ENCODE results near the gene ANKRD60.
A peak's percentile ranks its signal among the peaks of the same experiment; 100 is the strongest.

The ANKRD60 gene, protein sequence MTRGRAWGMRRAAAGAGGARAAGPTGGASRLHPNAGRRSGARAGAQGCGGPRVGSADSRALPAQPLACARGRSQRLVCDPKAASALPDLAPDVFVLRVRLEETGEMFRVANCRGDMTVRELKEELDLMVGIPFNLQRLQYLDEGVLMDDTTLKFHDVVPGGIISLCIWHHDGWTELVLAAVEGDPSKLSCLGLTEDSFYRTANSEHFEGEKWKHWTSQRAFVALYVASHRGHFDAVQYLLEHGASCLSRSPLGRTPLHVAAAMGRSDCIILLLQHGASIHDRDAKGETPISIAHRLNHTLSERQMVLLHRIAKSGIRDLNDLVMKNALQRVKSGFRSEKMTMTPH

DNA sequence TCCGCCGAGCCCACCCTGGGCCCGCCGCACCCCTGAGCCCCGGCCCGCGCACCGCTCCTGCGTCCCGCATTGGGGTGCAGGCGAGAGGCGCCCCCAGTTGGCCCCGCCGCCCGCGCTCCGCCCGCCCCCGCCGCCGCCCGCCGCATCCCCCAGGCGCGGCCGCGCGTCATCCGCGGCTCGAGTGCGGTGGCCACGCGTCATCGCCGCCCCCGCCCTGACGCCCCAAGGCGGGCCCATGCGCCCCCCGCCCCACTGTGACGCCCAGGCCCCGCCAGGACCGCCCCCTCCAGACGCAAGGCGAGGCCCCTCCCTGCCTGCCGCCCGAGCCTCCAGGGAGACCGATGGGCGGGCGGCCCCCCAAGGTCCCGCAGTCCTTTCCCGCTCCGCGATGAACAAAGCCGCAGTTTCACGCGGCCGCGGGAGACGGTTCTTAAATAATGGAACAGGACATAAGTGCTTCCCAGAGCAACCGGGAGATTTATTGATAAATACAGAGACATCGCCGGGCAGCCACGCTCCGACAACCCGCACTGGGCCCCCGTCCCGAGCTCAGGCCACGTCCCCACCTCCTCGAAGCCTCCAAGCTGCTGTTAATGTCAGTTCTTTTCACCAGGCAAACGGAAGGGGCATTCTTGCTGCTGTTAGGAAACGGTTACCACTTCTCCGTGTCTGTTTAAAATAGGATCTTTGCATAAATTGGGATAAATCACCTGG lies at the start of gene ANKRD60:
Gene ANKRD60, minus strand, starts transcription at position 170 of the 714 bp plus-strand sequence. Its CDS starts 0 bp downstream, at position 170.
- no peak for DNase-seq (ENCODE audit: low read depth in 3 of 3)

DNA sequence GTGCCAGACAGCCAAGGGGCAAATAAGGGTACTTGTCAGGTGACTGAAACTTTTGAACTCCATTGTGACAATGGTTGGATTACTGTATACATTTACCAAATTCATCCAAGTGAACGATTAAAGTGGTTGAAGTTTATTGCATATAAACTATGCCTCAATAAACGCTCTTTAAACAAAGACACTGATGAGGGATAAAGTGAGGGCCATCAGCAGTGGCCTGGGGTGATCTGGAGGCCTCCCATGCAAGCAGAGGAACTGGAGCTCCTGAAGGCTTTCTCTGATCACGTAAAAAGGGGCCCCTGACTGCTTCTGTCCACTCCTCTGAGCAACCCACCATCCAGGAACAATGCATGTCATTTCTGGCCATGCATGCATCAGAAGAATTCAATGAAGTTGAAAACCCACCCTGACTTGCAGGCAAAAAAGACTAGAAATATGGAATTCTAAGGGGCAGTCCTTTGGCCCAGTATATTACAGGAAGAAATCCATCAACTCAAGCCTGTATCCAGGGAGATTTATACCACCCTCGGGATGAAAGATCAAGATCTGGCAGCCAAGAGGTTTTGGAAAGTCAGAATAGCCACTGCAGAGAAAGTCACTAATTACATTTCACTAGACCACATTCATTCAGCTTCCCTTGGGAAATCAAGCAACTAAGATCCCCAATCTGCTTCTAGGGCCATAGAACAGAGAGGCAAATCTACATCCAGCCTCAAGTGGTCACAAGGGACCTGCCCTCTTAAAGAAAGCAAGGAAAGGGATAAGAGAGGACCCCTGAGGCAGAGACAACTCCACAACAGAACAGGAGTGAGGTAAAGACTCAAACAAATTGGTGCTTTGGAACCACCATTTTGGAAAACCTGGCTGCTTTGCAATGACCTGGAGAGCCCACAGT lies 49.4 kb upstream of the ANKRD60 start:
- DNase-seq (ENCODE audit: low read depth in 3 of 3): no peak

DNA sequence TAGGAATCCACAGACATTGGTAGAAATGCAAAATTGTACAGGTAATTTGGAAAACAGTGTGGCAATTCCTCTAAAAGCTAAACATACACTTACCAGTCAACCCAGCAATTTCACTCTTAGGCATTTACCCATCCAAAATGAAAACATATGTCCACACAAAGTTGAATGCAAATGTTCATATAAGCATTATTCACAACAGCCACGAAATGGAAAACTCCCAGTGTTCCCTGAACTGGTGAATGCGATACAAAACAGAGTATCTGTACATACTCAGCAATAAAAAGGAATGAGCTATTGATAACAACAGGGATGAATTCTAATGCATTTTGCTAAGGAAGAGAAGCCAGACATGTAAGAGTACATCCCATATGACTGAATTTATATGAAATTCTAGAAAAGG lies 48.7 kb upstream of the ANKRD60 start:
- no peak for DNase-seq (ENCODE audit: low read depth in 3 of 3)

DNA sequence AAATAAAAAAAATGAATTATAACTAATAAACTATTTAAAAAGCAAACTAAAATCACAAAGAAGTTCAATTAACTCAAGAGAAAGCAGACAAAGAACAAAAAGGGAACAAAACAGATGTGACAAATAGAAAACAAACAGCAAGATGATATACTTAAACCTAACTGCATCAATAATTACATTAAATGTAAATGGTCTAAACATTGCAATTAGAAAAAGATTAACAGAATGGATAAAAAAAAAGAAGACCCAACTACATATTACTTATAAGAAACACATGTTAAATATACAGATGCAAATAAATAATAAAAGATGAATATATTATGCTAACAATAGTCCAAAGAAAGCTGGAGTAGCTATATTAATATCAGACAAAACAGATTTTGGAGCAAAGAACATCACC lies 45.9 kb upstream of the ANKRD60 start:
- no peak for DNase-seq (ENCODE audit: low read depth in 3 of 3)

DNA sequence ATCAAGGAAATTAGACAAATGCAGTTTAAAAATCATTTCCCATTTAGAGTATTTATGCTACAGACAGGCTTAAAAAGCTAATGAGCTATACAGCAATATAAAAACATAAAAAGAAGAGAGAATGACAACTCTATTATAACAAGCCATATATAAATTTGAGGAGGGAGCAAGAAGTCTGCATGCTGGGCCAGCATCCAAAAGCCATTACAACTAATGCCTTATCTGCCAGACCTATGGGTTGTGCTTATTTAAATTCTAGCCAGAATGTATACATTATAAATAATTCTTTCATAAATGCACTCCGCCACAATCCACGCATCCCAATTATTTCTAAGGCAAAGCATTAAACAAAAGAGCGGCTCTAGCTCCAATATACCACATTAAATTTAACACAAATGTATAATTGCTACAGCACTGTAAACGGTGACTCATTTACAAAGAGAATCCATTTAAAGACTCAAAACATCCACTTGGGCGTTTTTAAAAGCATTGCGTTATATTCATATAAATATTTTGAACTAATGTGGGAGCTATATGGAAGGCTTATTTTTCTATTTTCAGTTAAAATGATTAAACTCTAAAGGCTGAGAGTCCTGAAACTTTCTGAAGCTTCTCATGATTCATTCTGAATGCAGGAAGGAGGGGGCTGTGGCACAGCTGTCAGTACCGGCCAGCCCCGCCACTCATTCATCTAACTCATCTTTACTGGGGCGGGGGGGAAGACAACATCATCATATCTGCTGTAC lies 43.3 kb upstream of the ANKRD60 start:
- peak; percentile 33 to 58 (median 49) for DNase-seq (ENCODE audit: low read depth in 3 of 3)

DNA sequence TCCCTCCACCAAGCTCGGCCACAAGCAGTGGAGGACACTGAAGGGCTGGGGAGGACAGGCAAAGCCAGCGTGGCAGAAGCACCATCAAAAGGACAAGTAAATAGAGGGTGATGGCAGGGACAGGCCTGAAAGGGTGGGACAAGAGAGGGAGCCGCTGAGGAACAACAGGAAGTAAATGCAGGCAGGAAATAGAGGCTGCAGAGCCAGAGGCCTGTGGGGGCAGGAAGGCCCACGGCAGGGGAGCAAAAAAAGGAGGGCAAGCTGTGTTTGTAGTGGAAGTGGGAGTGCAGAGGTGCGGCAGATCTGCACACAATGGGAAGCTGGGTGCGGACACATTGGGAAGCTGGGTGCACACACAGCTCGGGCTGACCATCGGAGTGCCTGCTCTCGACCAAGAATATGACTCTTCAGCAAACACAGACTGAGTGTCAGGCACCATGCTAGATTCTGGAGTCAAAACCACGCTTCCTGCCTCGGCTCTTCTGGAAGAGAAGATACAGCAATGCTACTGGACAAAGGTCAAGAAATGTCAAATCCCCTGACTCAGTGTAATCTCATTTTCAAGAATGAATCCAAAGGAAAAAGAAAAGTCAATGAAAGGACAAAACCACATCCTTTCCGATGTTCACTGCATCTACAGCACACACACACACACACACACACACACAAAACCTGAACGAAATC lies 40.6 kb upstream of the ANKRD60 start:
- DNase-seq (ENCODE audit: low read depth in 3 of 3): no peak

DNA sequence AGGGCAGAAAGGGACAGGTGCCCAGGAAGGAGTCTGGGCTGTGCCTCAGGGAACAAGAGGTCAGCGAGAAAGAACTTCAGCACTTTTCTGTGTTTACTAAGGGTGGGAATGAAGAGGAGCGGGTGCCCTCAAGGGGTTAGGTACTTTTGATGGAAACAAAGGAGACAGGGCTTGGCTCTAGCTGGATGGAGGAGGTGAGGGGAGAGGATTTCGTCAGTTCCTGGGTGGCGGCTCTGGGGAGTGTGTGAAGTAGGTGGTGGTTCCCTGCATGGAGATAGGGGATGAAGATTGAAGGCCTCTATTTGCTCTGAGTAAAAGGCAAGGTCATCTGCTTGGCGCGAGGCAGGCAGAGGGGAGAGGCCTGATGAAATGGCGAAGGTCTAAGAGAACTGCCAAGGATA lies 40.0 kb upstream of the ANKRD60 start:
- DNase-seq (ENCODE audit: low read depth in 3 of 3): no peak

DNA sequence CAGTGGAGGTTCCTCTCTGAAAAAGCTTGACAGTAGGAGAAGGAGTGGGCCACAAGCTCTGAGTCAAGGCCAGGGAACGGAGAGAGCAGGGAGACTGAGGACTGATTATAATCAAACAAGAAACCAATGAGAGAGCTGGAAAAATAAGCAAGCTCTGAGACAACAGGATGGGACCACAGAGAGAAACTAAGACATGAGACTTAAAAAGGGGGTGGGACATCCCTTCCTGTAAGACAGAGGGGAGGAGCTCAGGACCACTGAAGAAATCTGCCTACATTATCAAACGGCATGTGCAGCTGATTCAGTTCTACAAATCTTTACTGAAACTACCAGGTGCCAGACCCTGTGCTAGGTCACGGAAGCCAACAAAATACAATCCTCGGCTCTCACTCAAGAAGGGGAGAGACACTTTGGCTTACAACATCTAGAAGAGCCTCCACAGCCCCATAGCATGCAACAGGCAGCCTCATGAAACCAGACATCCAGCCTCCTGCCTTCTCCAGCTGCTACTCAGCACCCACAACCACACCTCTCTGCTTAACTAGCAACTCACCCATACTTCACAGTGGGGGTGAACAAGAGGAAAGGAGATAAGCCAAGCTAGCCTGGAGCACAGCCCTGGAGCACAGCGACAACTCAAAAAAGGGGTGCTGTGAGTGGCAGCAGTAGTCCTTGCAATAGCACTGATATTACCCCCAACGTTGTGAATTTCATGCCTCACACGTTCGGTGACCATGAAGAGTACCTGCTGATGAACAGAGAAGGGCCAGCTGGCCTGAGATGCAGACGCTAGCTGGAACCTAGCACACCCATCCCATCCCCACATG lies 39.1 kb upstream of the ANKRD60 start:
- no peak for DNase-seq (ENCODE audit: low read depth in 3 of 3)

DNA sequence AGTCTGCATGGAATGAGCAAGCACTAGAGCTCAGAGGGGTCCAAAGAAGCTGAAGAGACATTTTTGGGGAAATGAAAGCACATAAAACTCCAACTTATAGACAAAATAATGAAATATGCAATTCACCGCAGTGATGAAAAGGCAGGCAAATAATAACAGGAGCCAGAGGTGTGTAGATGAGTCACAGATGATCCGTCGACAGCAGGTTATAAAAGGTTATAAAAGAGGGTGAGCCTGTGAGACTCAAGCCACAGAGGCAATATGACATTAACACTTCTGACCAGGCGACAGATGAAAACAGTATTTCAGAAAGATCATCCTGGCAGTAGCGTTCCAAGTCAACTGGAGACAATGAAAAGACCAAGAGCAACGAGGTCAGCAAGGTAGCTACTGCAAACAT lies 35.8 kb upstream of the ANKRD60 start:
- no peak for DNase-seq (ENCODE audit: low read depth in 3 of 3)

DNA sequence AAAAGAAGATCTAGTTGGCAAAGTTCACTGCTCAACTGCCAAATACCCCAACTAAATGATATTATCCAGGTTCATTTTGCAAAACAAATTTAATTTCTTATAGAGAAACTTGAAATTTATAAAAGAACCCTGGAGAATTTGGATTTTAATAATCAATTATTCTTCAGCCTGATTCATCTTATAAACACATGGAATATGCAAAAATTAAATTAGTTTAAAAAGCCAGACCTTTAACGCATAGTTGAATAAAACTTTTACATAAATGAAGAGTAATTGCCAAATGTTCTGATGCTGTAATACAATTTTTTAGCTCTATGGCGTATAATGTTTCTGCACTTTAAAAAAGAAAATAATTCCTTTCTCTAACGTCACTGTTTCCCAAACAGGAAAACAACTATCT lies 33.2 kb upstream of the ANKRD60 start:
- no peak for DNase-seq (ENCODE audit: low read depth in 3 of 3)

DNA sequence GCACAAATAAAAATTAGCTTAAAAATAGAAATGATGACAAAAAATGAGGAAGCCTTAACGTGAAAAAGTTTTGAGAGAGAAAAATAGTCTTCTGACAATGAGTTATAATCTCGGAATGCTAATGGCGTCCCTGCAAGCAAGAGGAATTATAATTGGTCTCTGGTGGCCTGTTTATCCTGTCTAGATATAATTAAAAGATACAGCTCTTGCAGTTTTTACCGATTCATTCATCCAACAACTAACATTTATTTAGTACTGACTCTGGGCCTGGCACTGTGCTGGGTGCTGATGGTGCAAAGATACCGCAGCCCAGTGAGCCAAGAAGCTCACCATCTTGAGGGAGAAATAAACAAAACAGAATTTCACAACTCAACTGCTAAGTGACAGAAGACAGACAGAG lies 31.6 kb upstream of the ANKRD60 start:
- no peak for DNase-seq (ENCODE audit: low read depth in 3 of 3)

DNA sequence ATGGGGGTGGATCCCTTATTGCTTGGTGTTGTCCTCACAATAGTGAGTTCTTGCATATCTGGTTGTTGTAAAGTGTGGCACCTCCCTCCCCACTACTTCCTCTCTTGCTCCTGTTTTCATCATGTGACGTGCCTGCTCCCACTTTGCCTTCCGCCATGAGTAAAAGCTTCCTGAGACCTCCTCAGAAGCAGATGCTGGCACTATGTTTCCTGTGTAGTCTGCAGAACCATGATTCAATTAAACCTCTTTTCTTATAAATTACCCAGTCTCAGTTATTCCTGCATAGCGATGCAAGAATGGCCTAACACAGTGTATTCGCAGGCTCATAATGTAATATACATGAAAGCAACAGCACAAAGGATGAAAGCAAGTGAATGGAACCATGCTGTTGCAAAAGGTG lies 28.4 kb upstream of the ANKRD60 start:
- DNase-seq (ENCODE audit: low read depth in 3 of 3): no peak

DNA sequence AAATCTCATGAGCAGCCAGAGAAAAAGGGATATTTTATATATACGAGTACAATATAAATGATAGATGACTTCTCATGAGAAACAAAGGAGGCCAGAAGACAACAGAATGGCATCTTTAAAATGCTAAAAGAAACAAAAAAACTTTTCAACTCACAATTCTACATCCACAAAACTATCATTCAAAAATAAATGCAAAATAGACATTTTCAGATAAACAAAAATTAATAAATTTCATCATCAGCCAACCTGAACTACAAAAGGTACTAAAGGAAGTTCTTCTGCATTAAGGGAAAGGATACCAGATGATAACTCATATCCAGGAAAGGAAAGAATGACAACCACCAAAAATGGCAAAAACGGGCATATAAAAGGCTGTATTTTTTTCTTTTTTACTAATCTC lies 27.9 kb upstream of the ANKRD60 start:
- no peak for DNase-seq (ENCODE audit: low read depth in 3 of 3)

DNA sequence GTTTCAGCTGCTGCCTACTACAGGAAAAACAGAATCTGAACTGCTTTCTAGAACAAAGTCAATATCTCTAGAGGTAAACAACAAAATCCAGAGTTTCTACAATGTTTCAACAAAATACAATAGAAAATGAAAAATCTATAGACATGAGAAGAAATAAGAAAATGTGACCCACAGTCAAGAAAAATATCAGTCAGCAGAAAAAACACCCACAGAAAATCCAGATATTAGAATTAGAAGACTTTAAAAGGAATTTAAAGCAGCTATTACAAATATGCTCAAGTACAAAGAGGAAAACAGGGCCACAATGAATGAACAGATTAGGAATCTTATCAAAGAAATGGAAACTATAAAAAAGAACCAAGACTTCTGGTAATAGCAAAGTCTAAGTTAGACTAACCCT lies 26.4 kb upstream of the ANKRD60 start:
- DNase-seq (ENCODE audit: low read depth in 3 of 3): no peak

DNA sequence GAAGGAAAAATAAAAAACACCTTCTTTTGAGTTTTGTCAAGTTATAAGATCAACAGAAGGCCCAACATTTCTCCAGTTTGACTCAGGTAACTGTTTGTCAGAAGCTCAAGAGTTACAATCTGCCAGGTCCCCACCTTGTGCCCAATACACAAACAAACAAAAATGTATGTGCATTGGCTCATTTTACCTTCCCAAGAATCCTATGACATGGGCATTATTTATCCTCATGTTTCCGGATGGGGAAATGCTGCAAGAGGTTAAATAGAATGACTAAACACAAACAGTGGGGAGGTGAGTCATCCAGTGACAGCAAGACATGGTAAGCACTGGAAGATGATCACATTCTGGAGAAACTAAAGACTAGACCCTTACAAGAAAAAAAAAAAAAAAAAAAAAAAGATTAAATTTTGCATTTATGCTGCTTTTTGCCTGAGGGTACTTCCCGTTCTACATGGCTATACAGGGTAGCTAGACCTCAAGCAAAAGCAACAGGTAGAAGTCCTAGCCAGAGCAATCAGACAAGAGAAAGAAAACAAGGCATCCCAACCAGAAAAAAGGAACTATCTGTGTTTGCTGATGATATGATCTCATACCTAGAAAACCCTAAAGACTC lies 23.6 kb upstream of the ANKRD60 start:
- DNase-seq (ENCODE audit: low read depth in 3 of 3): no peak

DNA sequence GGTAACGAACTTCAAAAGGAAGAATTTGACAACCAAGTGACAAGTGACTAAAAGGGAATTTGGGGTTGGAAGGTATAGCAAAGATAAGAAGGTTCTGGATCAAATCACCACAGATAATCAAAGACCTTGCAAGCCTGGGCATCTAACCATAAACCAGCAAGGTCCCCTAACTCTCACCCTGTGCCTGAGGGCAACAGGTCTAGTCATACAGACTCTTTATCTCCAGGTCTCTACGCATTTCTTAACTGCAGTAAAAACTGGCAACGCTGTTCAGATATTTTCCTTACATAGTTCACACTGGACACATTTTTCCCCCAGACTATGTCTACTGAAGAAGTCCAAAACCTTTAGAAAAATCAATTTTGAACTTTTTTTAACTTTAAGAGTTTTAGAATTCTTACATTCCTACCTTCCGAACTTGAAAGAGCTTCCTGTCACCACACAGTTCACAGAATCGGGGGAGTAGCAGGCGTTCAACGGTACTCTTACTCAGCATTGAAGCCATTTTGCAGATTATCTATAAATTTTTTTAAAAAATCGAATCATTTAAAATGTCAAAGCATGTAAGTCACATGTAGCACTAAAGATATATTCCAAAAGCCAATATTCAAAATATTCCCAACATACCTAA lies 23.0 kb upstream of the ANKRD60 start:
- no peak for DNase-seq (ENCODE audit: low read depth in 3 of 3)

DNA sequence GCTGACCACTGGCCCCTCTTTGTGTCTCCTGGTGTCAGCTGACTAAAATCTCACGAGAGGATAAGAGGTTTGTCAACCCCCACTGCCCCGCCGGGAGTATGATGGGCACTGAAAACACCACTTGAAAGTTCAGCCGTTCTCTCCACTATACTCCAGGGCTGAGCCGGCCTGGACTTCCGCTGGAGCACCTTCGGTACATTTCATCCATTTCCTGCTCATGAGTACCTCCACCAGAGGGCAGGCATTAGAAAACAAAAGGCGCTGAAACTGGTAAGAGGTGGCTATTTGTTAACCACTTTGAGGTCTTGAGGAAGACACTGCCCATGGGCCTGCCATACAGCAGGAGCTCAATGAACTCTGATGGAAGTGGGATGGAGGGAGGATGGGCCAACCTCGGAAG lies 17.9 kb upstream of the ANKRD60 start:
- no peak for DNase-seq (ENCODE audit: low read depth in 3 of 3)

DNA sequence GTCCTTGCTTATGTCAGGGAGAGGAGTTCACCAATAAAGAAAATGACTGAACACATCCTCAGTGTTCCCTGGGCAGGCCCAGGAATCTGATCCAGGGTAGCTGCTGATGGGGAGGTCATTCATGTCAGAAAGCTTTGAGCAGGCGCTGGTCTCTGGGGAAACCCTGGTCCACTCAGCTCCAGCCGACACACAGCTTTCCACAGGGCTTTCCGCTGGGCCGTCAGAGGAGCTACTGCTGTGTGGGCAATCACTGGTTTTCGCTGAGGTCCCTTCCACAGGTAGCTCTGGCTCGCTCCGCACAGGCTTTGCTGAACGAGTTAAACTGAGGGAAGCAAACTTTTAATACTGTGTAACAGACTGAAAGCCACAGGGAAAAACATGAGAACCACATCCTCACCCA lies 17.5 kb upstream of the ANKRD60 start:
- DNase-seq (ENCODE audit: low read depth in 3 of 3): no peak

DNA sequence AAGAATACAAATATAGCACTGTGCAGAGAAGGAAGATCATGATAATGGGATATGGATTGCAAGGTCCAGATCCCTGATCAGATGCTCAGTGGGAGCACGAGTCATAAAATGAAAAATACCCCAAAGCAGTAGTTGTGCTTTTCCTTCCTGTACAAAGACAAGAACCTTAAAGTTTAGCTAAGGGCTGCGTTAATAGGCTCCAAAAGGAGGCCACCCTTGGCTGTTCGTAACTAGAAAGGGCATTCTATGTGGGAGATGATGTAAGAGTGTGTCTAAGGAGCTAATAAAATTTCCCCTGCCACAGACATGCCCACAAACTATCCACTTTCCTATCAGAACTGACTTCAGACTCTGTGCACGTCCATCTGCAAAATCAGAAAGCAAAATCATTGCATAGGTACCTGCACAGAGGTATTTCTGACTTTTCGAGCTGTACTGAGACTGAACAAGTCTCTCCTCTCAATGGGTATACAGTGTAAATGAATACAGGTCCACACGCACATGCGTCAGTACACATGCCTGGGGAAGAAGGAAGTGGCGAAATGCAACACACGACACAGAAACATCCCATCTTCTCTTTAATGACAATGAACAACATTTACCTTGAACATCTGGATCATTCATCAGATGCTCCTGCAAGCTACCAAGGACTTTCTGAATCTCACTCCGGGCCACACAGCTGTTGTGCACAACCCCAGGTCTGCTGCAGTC lies 16.9 kb upstream of the ANKRD60 start:
- no peak for DNase-seq (ENCODE audit: low read depth in 3 of 3)

All from stimulated activated CD4-positive, alpha-beta T cell treated with anti-CD3 and anti-CD28 coated beads, TNF-alpha, amount 100 ng/mL, for 48 hours (primary cell).